Endothelial cell of umbilical vein (primary cell): ENCODE data around the gene PPP2R2C. TPM values are rescaled to one million over a fixed set of nuclear protein-coding genes. Genes with fewer than 3 reads are reported as not detected.

Experiments used
- BruUV-seq: library from RNA; stranded (reverse); fragments of 400-500 nt; replicated peaks from 2 replicates; lab custom pipeline; 2021; lab: Mats Ljungman, UMichigan
- CTCF ChIA-PET: fragments of 300-600, 350-600 bp; sonication (Branson Sonifier 250); formaldehyde crosslinking; loops from one replicate; lab custom pipeline; 2021; ENCODE audit warnings: antibody characterized with exemption, inconsistent platforms; lab: Charles Lee
- POLR2A ChIA-PET: fragments of 300-600, 350-600 bp; sonication (Branson Sonifier 250); formaldehyde crosslinking; loops from one replicate; lab custom pipeline; 2021; ENCODE audit warnings: antibody characterized with exemption, inconsistent platforms; lab: Charles Lee
- DNase-seq: peaks from one replicate; pipeline ENCODE4 v3.0.0-alpha.2; 2011; ENCODE audit warnings: low read depth, low spot score
- FAIRE-seq: peaks from 2 replicates; lab custom pipeline; 2011; peaks lifted over from hg19 to GRCh38; lab: Jason Lieb, UNC
- H2AFZ ChIP-seq: 2 replicates; pipeline ENCODE4 v1.6.0; 2012; ENCODE audit warnings: low read depth, low read length, control low read depth, inconsistent platforms
- H3K27ac ChIP-seq: 2 replicates; pipeline ENCODE4 v1.5.1; 2011; ENCODE audit warnings: low read depth, mild to moderate bottlenecking, control low read depth, low read length, moderate library complexity; ENCODE audit not compliant: insufficient read depth
- H3K27me3 ChIP-seq, 2 experiments: 2 replicates each; pipeline versions ENCODE4 v1.6.0 to v1.6.1; 2011; ENCODE audit warnings: low read length in 2 of 2, mixed read lengths in 1 of 2; ENCODE audit not compliant: control insufficient read depth in 2 of 2, insufficient read depth in 2 of 2
- H3K36me3 ChIP-seq, 2 experiments: 2 replicates in 1 of 2; 3 replicates in 1 of 2; pipeline ENCODE4 v1.5.1; 2011; ENCODE audit warnings: low read length in 2 of 2, mild to moderate bottlenecking in 1 of 2, moderate library complexity in 1 of 2; ENCODE audit not compliant: control insufficient read depth in 2 of 2, insufficient read depth in 2 of 2; ENCODE audit errors: extremely low read depth in 1 of 2
- H3K4me1 ChIP-seq: 3 replicates; pipeline ENCODE4 v1.5.1; 2011; ENCODE audit warnings: mild to moderate bottlenecking, low read length; ENCODE audit not compliant: control insufficient read depth, insufficient read depth; ENCODE audit errors: extremely low read depth
- H3K4me2 ChIP-seq: 2 replicates; pipeline ENCODE4 v1.6.1; 2011; ENCODE audit warnings: low read length, control low read depth, mixed read lengths; ENCODE audit not compliant: insufficient read depth
- H3K4me3 ChIP-seq, 3 experiments: fragments of 200-600 bp in 1 of 3; sonication (generic), shearing (Covaris generic) in 1 of 3; replicated peaks in 1 of 3; 2 replicates each; pipeline ENCODE4 v1.5.1; 2011 to 2016; ENCODE audit warnings: control low read depth in 3 of 3, low read length in 3 of 3, mild to moderate bottlenecking in 2 of 3, inconsistent platforms in 1 of 3, low read depth in 1 of 3, moderate library complexity in 1 of 3; ENCODE audit not compliant: insufficient read depth in 1 of 3
- H3K79me2 ChIP-seq: 2 replicates; pipeline ENCODE4 v1.6.0; 2012; ENCODE audit warnings: low read length, inconsistent platforms; ENCODE audit not compliant: control insufficient read depth, insufficient read depth
- H3K9ac ChIP-seq: replicated peaks from 2 replicates; pipeline ENCODE3; 2011; ENCODE audit warnings: low read length, control low read depth; ENCODE audit not compliant: insufficient read depth; ENCODE audit errors: extremely low read depth
- H3K9me1 ChIP-seq: replicated peaks from 3 replicates; pipeline ENCODE4 v1.6.0; 2011; ENCODE audit warnings: mild to moderate bottlenecking, low read length; ENCODE audit not compliant: control insufficient read depth, insufficient read depth; ENCODE audit errors: extremely low read depth
- H3K9me3 ChIP-seq: replicated peaks from 2 replicates; pipeline ENCODE4 v1.5.1; 2012; ENCODE audit warnings: low read length, inconsistent platforms; ENCODE audit not compliant: control insufficient read depth, insufficient read depth
- H4K20me1 ChIP-seq: replicated peaks from 2 replicates; pipeline ENCODE3; 2011; ENCODE audit warnings: mild to moderate bottlenecking, low read length; ENCODE audit not compliant: control insufficient read depth, insufficient read depth; ENCODE audit errors: extremely low read depth
- CTCF ChIP-seq, 2 donors: IDR thresholded peaks; 1 replicate in 1 of 2; 2 replicates in 1 of 2; pipeline ENCODE4 v1.5.1; 2011; ENCODE audit warnings: low read length in 2 of 2, mild to moderate bottlenecking in 2 of 2, moderate library complexity in 2 of 2, control low read depth in 1 of 2, inconsistent platforms in 1 of 2, low read depth in 1 of 2; ENCODE audit not compliant: insufficient read depth in 1 of 2; ENCODE audit errors: extremely low read depth in 1 of 2
- EZH2 ChIP-seq: IDR thresholded peaks from 2 replicates; pipeline ENCODE4 v1.6.1; 2012; ENCODE audit warnings: borderline replicate concordance, low read depth, mild to moderate bottlenecking, moderate library complexity, low read length, inconsistent platforms; ENCODE audit not compliant: severe bottlenecking
- FOS ChIP-seq: IDR thresholded peaks from 2 replicates; pipeline ENCODE4 v1.6.1; 2011; ENCODE audit warnings: mild to moderate bottlenecking, low read length, moderate library complexity, borderline replicate concordance; ENCODE audit not compliant: insufficient read depth
- GATA2 ChIP-seq: IDR thresholded peaks from 2 replicates; pipeline ENCODE4 v1.7.0; 2011; ENCODE audit warnings: low read depth, mild to moderate bottlenecking, moderate library complexity, mixed read lengths, low read length; ENCODE audit not compliant: insufficient read length, insufficient read depth
- JUN ChIP-seq: IDR thresholded peaks from 2 replicates; pipeline ENCODE4 v1.6.1; 2011; ENCODE audit warnings: borderline replicate concordance, low read depth; ENCODE audit not compliant: insufficient read length, insufficient read depth
- MYC ChIP-seq: IDR thresholded peaks from one replicate; pipeline ENCODE4 v1.6.1; 2011; ENCODE audit warnings: mild to moderate bottlenecking, low read depth, low read length
- POLR2A ChIP-seq: IDR thresholded peaks from 2 replicates; pipeline ENCODE4 v1.6.1; 2012; ENCODE audit warnings: low read depth, mild to moderate bottlenecking, control low read depth, low read length
- POLR2AphosphoS5 ChIP-seq: IDR thresholded peaks from 2 replicates; pipeline ENCODE4 v1.6.1; 2012; ENCODE audit warnings: low read depth, mild to moderate bottlenecking, control low read depth, low read length, moderate library complexity; ENCODE audit not compliant: insufficient read depth
- dilution Hi-C: fragments of 300-500 bp; cut with MboI; formaldehyde crosslinking; loops from one replicate; pipeline ENCODE4 v1.15.0; 2019; ENCODE audit warnings: low sequenced_read_pairs; ENCODE audit not compliant: extremely low pct_ligation_motif_present
- intact Hi-C: fragments of 100-400 bp; cut with micrococcal nuclease; formaldehyde crosslinking; loops from one replicate; pipeline ENCODE4 v1.10.0; 2022
- polyA plus RNA-seq, 4 experiments: library from polyadenylated mRNA; depleted of rRNA in 3 of 4; stranded (reverse) in 3 of 4; unstranded in 1 of 4; fragments of >200 nt; gene quantifications; 2 replicates each; pipeline versions ENCODE4 v1.2.1 to v1.2.3, GENCODE V29; 2011 to 2012; ENCODE audit warnings: missing spikeins in 1 of 4
- total RNA-seq: library from RNA; stranded (reverse); gene quantifications from 2 replicates; pipeline ENCODE4 v1.2.3, GENCODE V29; 2021
- TF ChIP-seq, protein P1 (sequence below): IDR thresholded peaks from 2 replicates; pipeline ENCODE4 v1.6.1; 2011; ENCODE audit not compliant: insufficient read depth, insufficient read length

The PPP2R2C gene
- total and polyA plus RNA-seq, 2 donors (not counting 3 experiments of a cell fraction or from before 2014, with no cell fraction given) = 0.03 to 0.09 TPM

DNA sequence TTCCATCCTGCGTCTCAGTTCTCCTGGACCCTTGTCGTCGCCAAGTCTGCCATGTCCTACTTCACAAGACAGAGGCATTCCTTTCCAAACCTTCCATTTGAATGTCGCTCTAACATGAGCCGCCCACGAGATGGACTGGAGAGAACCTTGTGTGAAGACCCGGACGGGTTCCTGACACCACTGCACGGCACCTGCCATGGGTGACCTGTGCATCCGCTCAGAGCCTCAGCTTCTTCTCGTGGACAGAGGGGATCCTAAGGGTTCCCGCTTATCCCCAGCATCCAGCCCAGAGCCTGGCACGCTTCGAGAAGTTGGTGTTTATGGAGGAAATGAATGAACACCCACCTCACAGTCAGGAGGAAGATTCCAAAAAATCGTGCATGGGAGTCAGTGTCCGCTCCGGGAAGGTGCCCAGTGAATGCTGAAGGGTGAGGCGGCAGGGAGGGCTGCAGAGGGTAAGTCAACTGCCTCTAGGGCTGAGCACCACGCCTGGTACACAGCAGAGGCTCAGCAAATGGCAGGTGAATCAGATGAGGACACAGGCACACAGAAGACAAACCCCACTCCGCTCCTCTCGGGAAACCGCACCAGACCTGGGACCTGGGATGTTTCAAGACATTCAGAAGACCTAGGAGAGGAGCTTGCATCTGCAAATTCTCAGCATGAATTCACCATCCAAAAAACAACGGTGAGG is 150.2 kb downstream of the PPP2R2C start:
- Histone ChIP-seq H3K36me3 (no peaks in the 10 kb centered on the region), H3K27me3 (no peaks in the 10 kb centered on the region), H3K9me1 (no peaks in the 10 kb centered on the region), H3K4me1 (peaks cover 14% of the 10 kb centered on the region), H2AFZ (no peak overlapping the region), H3K4me2 (no peak overlapping the region), H3K79me2 (no peaks in the 10 kb centered on the region), H3K9ac (no peak overlapping the region), H3K9me3 (no peaks in the 10 kb centered on the region), H3K4me3 (no peak overlapping the region), H4K20me1 (no peaks in the 10 kb centered on the region), H3K27ac (no peak overlapping the region)
- no peak for DNase-seq
- POLR2A ChIA-PET = no interaction called here
- TF ChIP-seq MYC (no peak), EZH2 (no peak), CTCF (IDR thresholded peaks at IDR 0.05; ENCODE audit: extremely low read depth in 1 of 2, insufficient read depth in 1 of 2, low read depth in 1 of 2, low read length in 2 of 2) (no peak), GATA2 (no peak), FOS (no peak), POLR2A (no peak), JUN (no peak), POLR2AphosphoS5 (no peak)
- TF ChIP-seq, protein P1, sequence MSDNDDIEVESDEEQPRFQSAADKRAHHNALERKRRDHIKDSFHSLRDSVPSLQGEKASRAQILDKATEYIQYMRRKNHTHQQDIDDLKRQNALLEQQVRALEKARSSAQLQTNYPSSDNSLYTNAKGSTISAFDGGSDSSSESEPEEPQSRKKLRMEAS = no peak
- no TSS peak for BruUV-seq
- dilution Hi-C loops (no loop called here), intact Hi-C loops (no loop called here)
- CTCF ChIA-PET = interaction anchor here (1.4 to 16.2 kb wide), 3 partner anchors 9 to 71 kb away, joined by 4 to 808 read pairs (median 623); partner anchors contain the start of gene WFS1
- FAIRE-seq = no peak
